GM18873 (cell line): ENCODE results near the gene SUCLG2.
"Not testable (repeated sequence)": the region's sequence is repeated elsewhere in the genome, so short reads cannot be mapped to it uniquely, and the experiment has no call there.

Experiments used
- ATAC-seq: cut with Tn5 transposase; IDR thresholded peaks from one replicate; pipeline ENCODE4 v1.9.1; 2021; ENCODE audit warnings: mild to moderate bottlenecking, moderate library complexity, moderate number of reproducible peaks; ENCODE audit not compliant: unreplicated experiment, low FRiP score

Gene SUCLG2

GRCh38 chr3:67564973-67565372 is 89.4 kb downstream of the SUCLG2 start:
- no peak for ATAC-seq

- ATAC-seq, result no peak
Observed at GRCh38 chr3:67564008-67564407, 90.4 kb downstream of the SUCLG2 start.

- no peak for ATAC-seq
Observed at GRCh38 chr3:67561667-67562394, 92.6 kb downstream of the SUCLG2 start.

GRCh38 chr3:67561266-67561665 is 93.1 kb downstream of the SUCLG2 start:
- no peak for ATAC-seq

GRCh38 chr3:67559029-67559605 is 95.3 kb downstream of the SUCLG2 start:
- no peak for ATAC-seq

- ATAC-seq, result no peak
Observed at GRCh38 chr3:67558426-67558825, 96.0 kb downstream of the SUCLG2 start.

- no peak for ATAC-seq
Observed at GRCh38 chr3:67557848-67558355, 96.5 kb downstream of the SUCLG2 start.

- ATAC-seq, result no peak
Observed at GRCh38 chr3:67551361-67552016, 102.9 kb downstream of the SUCLG2 start.

- ATAC-seq, result no peak
Observed at GRCh38 chr3:67550541-67550940, 103.9 kb downstream of the SUCLG2 start.

- ATAC-seq, result not testable (repeated sequence)
Observed at GRCh38 chr3:67542502-67543250, 111.7 kb downstream of the SUCLG2 start.

- no peak for ATAC-seq
Observed at GRCh38 chr3:67540198-67540894, 114.1 kb downstream of the SUCLG2 start.

GRCh38 chr3:67537203-67537602 is 117.2 kb downstream of the SUCLG2 start:
- ATAC-seq, result not testable (repeated sequence)

GRCh38 chr3:67535006-67535405 is 119.4 kb downstream of the SUCLG2 start:
- no peak for ATAC-seq

- ATAC-seq, result no peak
Observed at GRCh38 chr3:67534594-67534993, 119.8 kb downstream of the SUCLG2 start.

GRCh38 chr3:67531181-67532101 is 123.0 kb downstream of the SUCLG2 start:
- ATAC-seq, result no peak

GRCh38 chr3:67529915-67530314 is 124.5 kb downstream of the SUCLG2 start:
- ATAC-seq, result no peak

- ATAC-seq, result no peak
Observed at GRCh38 chr3:67529337-67529736, 125.1 kb downstream of the SUCLG2 start.

- ATAC-seq, result no peak
Observed at GRCh38 chr3:67526246-67526645, 128.2 kb downstream of the SUCLG2 start.

GRCh38 chr3:67524046-67524445 is 130.4 kb downstream of the SUCLG2 start:
- ATAC-seq, result no peak
